Putamen (tissue), 1 donor: ENCODE results near the gene COL4A2.
A peak's percentile ranks its signal among the peaks of the same experiment; 100 is the strongest.
"Not testable (repeated sequence)": the region's sequence is repeated elsewhere in the genome, so short reads cannot be mapped to it uniquely, and the experiment has no call there.

ENCODE experiments used
- DNase-seq: peaks from one replicate; pipeline ENCODE4 v3.0.0-alpha.2; 2016; ENCODE audit warnings: low spot score

Gene COL4A2

DNA sequence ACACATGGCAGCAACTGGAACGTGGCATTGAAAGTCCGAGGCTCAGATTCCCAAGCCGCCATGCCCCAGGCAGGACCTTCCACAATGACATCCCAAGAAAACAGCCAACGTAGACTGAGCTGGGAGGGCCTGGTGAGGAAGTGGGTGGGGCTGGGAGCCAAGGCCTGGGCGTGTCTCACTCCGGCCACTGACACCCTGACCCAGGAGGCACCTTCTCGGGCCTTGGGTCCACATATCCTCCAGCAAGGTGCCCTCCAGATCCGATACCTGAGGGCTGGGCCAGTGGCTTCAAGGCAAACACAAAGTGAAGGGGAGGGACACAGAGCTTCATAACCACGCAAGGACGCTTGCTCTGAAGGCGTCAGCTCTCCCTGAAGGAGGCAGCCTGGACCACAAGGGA, 211.5 kb downstream of the COL4A2 start:
- no peak for DNase-seq

DNA sequence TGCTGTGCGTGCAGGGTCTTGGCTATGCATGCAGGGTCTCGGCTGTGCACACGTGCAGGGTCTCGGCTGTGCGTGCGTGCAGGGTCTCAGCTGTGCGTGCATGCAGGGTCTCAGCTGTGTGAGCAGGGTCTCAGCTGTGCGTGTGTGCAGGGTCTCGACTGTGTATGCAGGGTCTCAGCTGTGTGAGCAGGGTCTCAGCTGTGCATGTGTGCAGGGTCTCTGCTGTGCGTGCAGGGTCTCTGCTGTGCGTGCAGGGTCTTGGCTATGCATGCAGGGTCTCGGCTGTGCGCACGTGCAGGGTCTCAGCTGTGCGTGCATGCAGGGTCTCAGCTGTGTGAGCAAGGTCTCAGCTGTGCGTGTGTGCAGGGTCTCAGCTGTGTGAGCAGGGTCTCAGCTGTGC, 212.0 kb downstream of the COL4A2 start:
- DNase-seq = no peak

DNA sequence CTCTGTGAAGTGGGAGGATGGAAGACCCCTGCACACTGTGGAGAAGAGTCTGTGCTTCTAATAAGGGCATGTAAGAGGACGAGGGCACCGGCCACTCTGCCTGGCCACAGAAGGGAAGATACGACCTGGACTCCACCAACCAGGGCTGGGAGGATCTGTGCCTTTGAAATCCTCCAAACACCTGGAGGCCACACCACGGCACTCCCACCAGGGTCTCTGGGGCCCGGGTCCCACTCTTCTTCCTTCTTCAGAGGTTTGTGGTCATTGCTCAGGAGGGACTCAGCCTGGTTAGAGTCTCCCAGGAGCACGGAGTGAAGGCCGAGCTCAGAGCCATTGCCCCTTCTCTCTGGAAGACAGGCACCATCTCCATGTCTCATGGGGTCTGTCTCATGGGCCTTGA, 212.4 kb downstream of the COL4A2 start:
- DNase-seq = no peak

DNA sequence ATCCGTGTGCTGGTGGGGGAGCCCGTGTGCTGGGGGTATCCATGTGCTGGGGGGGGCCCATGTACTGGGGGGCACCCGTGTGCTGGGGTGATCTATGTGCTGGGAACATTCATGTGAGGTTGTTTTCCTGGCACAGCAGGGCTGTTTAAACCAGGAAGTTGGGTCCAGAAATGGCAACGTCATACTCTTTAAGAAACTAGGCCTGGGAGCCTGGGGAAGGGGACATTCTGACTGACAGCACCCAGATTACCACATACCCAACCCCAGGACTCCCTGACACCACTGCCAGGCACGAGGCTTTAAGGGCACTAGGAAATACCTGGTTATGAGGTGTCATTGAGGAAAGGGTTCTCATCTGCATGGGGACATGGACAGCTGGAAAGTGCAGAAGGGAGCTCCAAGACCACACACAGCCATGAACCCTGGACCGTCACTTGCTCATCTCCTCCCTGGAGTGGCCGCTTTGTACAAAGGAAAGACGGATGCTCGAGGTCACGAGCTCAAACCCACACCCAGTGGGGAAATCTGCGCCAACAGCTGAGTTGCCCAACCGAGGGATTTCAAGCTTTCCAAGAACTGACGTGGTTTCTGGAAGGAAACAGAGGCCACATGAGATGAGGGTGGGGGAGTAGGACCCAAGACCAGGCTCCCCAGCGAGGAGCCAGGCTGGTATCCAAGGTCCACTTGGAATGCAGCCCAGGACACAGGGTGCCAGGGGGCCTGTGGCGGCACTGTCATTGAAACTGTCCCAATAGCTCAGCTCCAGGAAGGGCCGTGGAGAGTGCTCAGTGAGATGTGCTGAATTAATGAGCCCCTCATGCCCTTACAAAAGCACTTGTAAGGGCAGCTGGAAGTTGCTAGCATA, 213.6 kb downstream of the COL4A2 start:
- peak; percentile 72 for DNase-seq

DNA sequence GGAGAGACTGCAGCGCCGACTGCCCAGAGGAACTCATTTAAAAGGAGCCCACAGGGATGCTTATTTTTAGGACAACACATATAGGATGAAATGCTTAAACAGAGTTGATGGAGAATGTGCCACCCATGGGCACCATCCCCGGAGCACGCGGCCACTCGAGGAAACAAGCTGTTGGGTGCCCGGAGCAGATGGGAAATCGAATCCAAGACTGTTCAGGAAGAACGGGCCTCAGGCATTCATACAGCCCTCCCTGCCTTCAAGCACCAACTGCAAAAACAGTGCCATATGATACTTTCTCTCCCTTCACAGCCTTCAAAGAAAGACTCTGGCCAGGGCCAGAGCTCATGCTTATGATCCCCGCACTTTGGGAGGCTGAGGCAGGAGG, 214.2 kb downstream of the COL4A2 start:
- DNase-seq = no peak

DNA sequence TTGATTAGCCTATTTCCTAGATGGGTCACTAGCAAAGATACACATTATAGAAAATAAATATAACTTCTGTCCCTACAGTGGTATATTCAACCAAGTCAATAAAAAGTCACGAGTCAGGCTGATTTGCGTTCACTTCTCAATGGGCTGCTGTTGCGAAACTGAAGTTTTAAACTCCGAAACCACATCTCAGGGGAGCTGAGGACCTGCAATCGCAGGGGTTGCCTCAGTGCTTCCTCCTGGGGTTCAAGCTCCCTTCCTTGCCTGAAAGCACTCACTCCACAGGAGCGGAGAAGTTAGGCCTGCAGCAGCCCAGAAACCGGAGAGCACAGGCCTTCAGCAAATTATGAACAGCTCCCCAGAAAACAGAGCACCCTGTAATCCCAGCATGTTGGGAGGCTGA, 214.9 kb downstream of the COL4A2 start:
- DNase-seq = no peak

DNA sequence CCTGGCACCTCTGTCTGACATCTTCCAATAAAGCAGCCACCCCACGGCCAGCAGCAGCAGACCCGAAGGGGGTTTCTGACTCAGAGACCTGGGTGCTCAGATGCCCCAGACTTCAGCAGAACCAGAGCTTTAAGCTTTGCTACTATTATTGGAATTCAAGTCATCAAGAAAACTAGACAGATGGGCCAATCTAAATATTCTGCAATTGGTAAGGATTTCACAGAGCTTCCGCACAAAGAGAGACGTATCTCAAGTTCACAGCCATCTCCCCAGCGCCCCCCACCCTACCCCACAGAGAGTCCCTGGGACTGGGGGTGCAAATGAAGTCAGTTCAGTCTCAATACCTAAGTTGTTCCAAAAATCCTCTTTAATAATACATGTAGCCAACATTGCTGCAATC, 215.6 kb downstream of the COL4A2 start:
- DNase-seq = no peak

DNA sequence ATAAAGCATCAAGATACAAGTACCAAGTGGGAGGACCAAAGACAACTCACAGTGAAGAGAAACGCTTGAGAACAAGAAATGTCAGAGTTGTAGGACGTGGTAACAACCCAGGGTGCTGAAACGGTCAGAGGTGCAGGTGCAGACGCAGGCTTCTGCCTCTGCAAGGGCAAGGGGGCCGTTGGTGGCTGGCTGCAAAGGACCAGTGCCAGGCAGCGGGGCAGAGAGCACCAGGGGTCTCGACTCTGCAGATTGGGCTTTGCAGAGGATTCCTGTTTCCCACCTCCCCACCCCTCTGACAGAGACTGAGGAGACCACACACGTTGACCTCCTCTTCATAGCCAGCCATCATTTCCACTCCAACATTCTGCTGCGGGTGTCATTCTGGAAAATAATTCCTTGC, 216.1 kb downstream of the COL4A2 start:
- no peak for DNase-seq

DNA sequence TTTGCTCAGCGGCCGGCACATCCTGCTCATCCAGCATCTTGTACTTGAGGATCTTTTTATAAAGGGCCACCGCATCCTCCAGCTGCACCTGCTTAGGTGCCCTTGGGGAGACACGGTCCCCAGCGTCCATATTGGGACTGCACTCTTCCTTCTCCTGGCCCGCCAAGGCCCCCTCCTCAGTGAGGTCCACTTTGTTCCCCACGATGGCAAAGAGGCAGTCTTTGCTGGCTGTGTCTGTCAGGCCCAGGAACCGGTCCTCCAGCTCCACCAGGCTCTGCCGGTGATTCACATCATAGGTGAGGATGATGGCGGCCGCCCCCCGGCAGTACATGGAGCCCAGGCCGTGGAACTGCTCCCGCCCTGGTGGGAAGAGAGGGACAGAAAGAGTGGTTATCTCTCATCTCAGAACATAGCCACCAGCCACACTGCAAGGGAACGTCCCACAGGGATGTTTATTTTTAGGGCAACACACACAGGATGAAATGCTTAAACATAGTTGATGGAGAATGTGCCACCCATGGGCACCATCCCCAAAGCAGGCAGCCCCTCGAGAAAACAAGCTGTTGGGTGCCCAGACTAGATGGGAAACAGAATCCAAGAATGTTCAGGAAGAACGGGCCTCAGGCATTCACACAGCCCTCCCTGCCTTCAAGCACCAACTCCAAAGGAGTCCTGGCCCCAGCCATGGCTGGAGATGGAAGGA, 216.9 kb downstream of the COL4A2 start:
- no peak for DNase-seq

DNA sequence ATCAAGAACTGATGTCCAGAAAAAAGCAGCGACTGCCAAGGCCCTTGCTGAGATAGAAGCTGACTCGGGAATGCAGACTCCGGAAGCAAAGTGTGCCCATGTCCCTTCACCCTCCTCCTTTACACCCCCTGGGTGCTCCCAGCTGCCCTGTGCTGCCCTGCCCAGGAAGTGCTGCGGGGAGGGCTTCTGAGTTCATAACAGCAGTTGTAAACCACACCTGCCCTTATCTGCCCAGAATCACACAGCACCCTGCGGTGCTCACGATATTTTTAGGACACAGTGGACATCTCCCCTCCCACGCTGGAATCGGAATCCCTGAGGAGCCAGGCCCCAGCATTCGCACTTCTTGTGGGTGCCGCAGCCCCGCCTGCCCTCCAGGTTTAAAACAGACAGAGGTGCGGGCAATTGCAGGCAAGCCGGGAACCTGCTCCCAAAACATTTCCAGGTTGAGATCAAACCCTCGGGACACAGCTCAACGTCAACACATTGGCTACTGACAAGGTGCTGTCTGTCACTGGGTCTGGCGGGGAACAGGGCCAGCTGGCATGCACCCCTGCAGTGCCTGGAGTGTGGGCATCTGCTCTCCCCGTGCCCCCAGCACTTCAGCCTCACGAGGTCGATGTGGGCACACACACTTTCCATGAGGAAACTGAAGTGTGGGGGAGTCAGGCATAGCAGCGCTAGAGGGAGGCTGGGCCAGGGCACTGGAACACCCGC, 217.6 kb downstream of the COL4A2 start:
- DNase-seq = no peak

DNA sequence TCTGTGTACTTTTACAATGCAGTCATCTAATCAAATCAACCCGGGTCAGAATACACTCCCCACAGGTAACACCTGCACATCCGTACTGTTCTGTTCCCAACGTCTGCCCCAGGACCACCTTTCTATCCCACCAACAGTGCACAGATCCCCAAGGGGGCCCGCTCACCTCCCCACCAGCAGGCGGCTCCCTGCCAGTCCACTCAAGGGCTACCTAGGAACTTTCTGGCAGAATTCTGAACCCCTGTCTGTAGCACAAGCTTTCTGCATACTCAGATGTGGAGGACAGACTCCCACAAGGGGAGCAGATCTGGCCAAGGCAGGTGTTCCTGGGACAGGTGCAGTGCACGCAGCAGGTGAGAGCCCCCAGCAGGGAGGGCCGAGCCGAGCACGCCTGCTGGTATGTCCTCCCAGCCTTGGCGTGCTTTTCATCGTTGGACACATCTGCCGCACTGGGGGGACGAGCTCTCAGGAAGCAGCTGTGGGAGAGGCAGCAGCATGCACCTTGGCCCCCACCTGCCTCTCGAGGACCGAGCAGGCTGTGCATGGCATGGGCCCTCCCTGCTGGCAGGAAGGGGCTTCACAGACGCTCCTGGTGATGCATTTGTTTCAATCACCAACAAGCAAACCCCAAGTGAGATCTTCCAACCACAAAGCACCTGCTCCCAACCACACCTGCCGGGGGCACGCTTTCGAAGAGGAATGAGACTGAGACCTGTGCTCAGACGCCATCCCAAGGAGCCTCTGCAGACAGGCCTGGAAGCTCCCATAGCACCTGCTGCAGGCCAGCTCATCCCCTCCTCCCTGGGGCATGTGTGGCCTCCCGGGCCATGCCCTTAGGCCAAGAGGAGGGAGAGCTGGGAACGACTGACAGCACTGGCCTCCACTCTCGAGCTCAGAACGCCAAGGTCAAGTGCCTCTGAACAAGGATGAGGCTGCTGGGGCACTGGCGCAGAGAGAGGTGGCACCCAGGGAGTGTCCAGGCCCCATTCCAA, 218.5 kb downstream of the COL4A2 start:
- DNase-seq = no peak

DNA sequence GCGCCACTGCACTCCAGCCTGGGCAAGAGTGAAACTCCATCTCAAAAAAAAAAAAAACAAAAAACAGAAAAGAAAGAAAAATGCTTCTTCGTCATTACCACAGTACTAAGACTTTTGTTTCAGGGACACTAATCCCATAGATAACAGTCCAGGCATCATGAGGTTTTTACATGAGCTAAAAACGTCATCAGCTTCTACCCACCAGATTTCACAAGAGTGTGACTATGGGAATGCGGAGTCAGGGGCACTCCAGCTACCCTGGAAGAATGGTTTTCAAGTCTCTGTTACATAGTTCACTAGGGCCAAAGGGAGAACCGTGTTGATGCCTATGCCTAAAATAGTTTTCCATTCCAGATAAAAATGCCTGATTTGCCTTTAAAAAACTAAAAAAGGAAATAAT, 221.3 kb downstream of the COL4A2 start:
- no peak for DNase-seq

DNA sequence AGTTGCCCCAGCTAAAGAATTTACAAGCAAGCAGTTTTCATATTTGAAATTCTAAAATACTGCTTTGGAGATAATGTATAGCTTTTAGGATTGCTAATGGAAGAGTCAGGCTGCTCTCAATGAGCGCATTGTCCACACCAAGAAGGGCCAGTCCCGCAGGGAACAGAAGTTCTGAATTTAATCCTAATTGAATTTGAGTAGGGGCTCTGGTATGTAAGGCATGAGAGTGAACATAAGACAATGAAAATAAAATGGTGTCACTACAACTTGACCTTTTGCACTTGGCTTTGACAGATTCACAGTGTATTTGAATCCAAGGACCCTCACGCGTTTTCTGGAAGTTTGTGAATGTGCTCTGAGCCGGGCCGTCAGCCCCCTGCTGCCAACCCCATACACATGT, 221.8 kb downstream of the COL4A2 start:
- no peak for DNase-seq

DNA sequence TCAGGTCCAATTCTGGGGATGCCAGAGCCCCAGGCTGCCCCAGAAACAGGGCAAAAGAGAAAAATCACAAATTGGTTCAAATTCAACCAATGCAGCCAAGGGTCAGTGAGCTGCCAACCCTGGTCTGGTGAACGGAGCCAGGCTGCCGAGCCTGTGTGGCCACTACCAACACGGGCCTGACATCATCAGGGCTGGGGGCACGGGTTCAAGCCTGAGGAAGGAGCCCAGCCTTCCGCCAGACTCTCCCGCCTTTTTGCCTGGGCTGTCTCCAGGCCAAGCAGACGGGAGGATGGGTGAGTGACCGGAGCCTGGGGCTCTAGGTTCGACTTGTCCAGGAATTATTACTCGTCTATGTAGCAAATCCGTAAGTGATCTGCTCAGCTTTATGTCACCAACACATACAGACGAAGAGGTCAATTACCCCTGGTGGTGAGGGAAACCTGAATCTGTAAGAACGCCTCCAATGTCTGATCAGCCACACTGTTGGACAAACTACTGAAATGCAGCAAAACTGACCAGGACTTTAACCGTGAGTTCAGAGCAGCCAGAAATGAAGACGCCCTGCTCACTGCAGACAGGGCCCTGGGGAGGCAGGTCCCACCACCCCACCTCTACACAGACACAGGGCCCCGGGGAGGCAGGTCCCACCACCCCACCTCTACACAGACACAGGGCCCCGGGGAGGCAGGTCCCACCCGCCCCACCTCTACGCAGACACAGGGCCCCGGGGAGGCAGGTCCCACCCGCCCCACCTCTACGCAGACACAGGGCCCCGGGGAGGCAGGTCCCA, 222.6 kb downstream of the COL4A2 start:
- no peak for DNase-seq

DNA sequence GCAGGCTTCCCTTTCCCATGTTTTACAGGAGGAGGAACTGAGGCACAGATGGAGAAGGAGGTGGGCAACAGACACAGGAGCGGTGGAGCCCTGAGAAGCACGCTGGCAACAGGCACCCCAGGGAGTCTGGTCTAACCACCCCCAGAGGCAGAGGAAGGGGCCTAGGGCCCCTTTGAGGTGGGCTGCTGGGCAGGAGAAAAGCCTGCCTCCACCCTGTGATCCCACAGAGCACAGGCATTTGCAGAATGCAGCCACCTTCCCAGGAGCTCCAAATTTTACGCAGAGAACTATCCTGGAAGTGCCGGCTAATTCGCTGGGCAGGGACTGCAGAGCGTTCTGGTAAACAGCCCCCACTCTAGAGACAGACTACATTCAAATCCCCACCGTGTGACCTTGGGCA, 224.0 kb downstream of the COL4A2 start:
- no peak for DNase-seq

DNA sequence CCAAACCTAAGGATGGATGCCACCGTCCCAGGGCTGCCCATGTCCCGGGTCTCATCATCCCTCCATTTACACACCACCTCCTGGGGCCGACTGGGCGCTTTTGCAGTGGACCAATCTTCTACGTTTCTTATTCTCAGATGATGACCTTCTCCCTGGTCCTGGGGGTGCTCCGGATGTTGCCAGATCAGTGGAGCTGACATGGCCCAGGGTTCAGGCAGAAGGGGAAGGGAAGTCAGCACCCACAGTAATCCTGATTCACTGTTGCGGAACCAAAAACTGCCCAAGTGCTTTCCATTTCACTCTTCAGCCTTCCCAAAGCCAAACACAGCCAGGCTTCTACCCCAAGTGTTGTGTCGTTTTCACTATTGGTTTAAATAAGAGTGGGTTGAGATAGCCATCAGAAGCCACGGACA, 224.6 kb downstream of the COL4A2 start:
- DNase-seq = no peak

DNA sequence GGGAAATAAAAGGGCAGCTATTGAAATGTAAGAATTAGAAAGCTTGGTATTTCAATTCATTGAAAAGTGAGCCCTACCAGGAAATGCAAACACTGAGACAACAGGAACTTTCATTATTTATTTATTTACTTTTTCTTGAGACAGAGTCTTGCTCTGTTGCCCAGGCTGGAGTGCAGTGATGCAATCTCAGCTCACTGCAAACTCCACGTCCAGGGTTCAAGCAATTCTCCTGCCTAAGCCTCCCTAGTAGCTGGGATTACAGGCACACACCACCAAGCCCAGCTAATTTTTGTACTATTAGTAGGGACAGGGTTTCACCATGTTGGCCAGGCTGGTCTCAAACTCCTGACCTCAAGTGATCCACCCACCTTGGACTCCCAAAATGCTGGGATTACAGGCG, 225.2 kb downstream of the COL4A2 start:
- not testable (repeated sequence) for DNase-seq

DNA sequence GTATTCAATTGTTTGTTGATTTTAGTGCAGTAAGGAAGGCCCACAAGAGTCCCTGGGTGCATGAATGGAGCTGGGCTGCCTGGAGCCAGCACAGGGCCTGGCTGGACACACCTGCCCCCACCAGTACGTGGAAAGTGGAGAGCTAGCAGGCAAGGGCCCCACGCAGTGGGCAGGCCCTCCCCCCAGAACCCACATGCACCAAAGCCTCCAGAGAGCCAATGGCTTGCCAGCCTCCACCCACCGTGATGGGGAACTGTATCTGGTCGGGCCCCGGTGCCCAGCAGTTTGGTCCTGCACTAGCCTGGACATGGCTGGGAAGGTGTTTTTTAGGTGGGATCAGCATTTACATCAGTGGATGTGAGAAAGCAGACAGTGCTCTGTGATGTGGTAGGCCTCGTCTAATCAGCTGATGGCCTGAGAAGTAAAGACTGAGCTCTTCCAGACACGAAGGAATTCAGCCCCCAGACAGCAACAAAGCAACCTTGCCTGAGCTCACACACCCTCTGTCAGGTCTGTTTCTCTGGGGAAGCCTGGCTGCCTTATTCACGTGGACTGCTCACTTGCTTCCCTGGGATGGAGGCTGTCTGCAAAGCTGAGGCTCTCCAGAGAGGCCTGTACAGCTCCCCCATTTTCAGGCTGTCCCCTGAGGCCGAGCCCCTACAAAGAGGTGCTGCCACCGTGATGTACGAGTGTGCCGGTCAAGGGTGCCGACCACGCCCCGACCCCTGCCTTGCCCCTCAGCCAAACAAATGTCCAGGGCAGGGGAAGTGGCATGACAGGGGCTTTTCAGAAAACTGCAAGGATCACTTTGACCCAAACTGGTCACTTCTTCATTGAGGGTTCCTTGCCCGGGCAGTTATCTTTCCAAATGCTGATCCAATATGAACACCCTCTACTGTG, 226.9 kb downstream of the COL4A2 start:
- no peak for DNase-seq

DNA sequence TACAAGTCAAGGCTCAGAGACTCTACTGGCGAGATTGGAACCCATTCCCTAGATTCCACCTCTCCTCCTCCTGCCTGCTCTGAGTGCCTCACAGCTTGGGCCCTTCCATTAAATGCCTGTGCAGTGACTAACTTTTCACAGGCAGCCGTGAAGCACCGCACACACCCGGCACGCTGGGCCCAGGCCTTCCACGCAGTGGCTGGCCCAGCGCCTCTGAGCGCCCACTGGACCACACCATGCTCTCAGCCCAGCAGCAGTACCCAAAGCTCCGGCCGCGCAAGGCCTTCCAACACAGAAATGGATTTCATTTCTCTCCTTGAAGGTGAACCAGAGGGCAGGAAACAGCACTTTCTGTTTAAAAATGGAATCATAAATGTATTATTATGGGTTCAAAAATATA, 228.4 kb downstream of the COL4A2 start:
- no peak for DNase-seq
